C4-2B (cell line): ENCODE data around the gene PCNA.

ENCODE experiments used
- CTCF ChIP-seq: fragments of 450-650 bp; conservative IDR thresholded peaks from 2 replicates; pipeline ENCODE4 v1.5.1; 2017; ENCODE audit warnings: mild to moderate bottlenecking
- ZFX ChIP-seq: fragments of 450-650 bp; IDR thresholded peaks from 2 replicates; pipeline ENCODE4 v1.6.1; 2017

DNA sequence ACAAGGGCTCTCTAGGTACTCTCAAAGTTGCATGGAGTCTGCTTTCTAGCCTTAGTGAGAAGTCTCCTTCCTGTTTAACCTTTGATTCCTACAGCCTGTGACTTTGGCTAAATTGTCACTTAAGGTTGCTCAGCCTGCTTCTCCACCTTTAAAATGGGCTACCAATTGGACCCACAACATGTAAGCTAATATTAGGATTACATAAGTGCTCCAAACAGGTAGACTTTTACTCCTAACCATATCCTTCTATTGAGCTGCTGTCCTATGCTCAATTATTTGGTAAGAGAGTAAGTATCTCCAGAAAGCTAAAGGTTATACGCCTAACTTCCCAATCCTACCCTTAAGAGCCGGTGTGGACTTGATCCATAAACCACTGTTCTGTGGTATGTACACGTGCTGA lies 2.9 kb downstream of the PCNA start:
- TF ChIP-seq CTCF = no peak
- no peak for TF ChIP-seq ZFX
